GM12891 (cell line): ENCODE data around the gene NRN1.

Experiments
- POLR2A ChIP-seq: IDR thresholded peaks from 2 replicates; pipeline ENCODE4 v1.6.1; 2011; ENCODE audit warnings: low read depth, low read length, control low read depth
- POLR2AphosphoS5 ChIP-seq: IDR thresholded peaks from 2 replicates; pipeline ENCODE4 v1.6.1; 2011; ENCODE audit warnings: low read depth, low read length, control low read depth
- POU2F2 ChIP-seq: IDR thresholded peaks from 2 replicates; pipeline ENCODE4 v1.6.1; 2011; ENCODE audit warnings: low read depth, mild to moderate bottlenecking, control low read depth, low read length, moderate library complexity
- SPI1 ChIP-seq: IDR thresholded peaks from 2 replicates; pipeline ENCODE4 v1.6.1; 2011; ENCODE audit warnings: low read depth, low read length, control low read depth
- TAF1 ChIP-seq: IDR thresholded peaks from 2 replicates; pipeline ENCODE4 v1.6.1; 2011; ENCODE audit warnings: low read depth, low read length, control low read depth

DNA sequence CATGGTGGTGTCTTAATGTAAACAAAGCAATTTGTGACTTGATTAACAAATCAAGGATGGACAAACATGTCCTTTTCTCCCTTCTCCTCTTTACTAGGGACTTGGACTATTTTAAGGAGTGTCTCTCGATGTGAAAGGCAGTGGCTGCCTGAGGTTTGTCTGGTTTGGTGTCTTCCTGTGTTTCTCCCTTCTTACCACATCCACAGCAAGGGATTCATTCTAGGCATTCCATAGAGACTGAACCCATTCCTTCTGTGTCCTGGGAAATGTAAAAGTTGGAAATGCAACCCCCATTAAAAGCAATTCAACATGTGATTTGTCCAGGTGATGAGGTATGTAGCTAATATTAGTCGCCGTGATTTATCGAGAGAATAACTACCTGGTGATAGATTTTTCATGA lies 15.9 kb downstream of the NRN1 start:
- TF ChIP-seq POLR2A (no peak), POLR2AphosphoS5 (no peak), TAF1 (no peak), POU2F2 (no peak), SPI1 (no peak)
